Kidney epithelial cell (primary cell): ENCODE results near the gene C20orf204. TPM values are rescaled to one million over a fixed set of nuclear protein-coding genes. Genes with fewer than 3 reads are reported as not detected.

ENCODE experiments used
- DNase-seq: peaks from one replicate; pipeline ENCODE4 v3.0.0-alpha.2; 2010; ENCODE audit warnings: low read depth
- H3K27me3 ChIP-seq: 2 replicates; pipeline ENCODE4 v1.6.0; 2011; ENCODE audit warnings: low read length; ENCODE audit not compliant: control insufficient read depth, insufficient read depth
- H3K36me3 ChIP-seq: 2 replicates; pipeline ENCODE4 v1.5.1; 2011; ENCODE audit warnings: low read length; ENCODE audit not compliant: control insufficient read depth, insufficient read depth
- H3K4me3 ChIP-seq: 2 replicates; pipeline ENCODE4 v1.5.1; 2011; ENCODE audit warnings: low read depth, mild to moderate bottlenecking, control low read depth, low read length
- CTCF ChIP-seq: IDR thresholded peaks from 2 replicates; pipeline ENCODE4 v1.5.1; 2011; ENCODE audit warnings: mild to moderate bottlenecking, moderate library complexity, low read length, control low read depth, inconsistent platforms; ENCODE audit not compliant: insufficient read depth, poor library complexity, severe bottlenecking
- total RNA-seq: library from RNA; depleted of rRNA; stranded (reverse); fragments of >200 nt; gene quantifications from 2 replicates; pipeline ENCODE4 v1.2.3, GENCODE V29; 2015

Gene C20orf204
- total RNA-seq, 1 donor from 2014 or later = 0.21 TPM

GRCh38 chr20:64049878-64050260 is 13.9 kb downstream of the C20orf204 start:
- no peaks in the 10 kb centered on the region for H3K36me3 ChIP-seq
- DNase-seq = no peak
- TF ChIP-seq CTCF = no peak
- H3K27me3 ChIP-seq = peaks cover 79% of the 10 kb centered on the region
- no peak overlapping the region for H3K4me3 ChIP-seq

DNA sequence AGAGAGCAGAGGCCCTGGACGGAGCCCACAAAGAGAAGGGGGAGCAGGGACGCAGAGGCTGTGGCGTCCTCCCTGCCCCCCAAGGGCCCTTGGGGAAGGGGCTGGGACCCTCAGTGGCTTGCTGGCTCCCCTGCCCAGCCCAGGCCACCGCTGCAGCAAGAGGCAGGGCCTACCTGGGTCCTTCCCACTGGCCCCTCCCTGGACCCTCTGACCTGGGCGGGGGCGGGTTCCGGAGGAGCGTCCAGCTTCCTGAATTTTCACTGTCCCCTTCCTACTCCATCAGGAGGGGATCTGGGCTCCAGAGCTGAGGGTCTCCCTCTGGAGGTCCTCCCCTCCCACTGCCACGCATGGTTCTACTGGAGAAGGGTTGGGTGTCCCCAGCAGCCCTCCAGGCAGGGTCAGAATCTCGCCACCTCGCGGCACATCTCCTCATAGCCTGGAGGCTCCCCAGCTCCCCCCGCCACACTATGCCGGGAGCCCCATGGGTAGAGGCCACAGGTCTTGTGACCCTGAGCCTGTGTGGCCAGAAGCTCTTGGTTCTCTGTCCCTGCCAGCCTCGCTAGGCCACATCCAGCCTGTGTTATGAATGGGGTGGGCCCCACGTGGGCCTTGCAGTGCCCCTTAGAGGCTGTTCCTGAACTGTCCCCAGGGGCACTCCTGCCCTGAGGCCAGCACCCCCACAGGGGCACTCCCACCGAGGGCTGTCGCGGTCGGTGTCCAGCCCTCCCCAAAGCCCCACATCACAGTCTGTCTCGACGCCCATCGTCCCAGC is 14.5 kb downstream of the C20orf204 start:
- no peak for DNase-seq
- Histone ChIP-seq H3K27me3 (peaks cover 77% of the 10 kb centered on the region), H3K36me3 (no peaks in the 10 kb centered on the region), H3K4me3 (no peak overlapping the region)
- no peak for TF ChIP-seq CTCF

DNA sequence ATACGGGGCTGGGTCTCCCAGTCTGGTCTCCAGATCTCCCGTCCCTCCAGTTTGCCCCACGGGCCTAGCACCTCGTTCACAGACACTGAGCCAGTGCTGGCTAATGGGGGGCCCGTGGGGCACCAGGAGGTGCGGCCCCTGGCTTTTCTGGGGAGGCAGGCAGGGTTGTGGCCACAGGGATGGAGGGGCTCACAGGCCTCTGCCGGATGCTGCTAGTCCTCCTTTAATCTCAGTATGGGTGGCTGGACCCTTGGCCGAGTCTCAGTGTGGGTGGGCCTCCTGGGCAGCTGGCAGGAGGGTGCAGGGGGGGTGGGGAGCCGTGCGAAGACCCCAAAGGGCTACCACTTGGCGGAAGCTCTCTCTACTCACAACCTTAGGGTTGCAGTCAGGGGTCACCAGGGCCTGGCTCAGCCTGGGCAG is 15.1 kb downstream of the C20orf204 start:
- TF ChIP-seq CTCF = no peak
- no peak overlapping the region for H3K4me3 ChIP-seq
- no peaks in the 10 kb centered on the region for H3K36me3 ChIP-seq
- DNase-seq = no peak
- H3K27me3 ChIP-seq = peaks cover 71% of the 10 kb centered on the region

- no peak for TF ChIP-seq CTCF
- peaks cover 64% of the 10 kb centered on the region for H3K27me3 ChIP-seq
- DNase-seq = no peak
These were observed 15.8 kb downstream of the C20orf204 start for GRCh38 chr20:64051561-64052325.

GRCh38 chr20:64052326-64052722 is 16.3 kb downstream of the C20orf204 start:
- DNase-seq = no peak
- Histone ChIP-seq H3K36me3 (no peaks in the 10 kb centered on the region), H3K27me3 (peaks cover 58% of the 10 kb centered on the region), H3K4me3 (no peak overlapping the region)
- no peak for TF ChIP-seq CTCF

More at GRCh38 chr20:64051561-64052325, 15.8 kb downstream of the C20orf204 start:
- no peaks in the 10 kb centered on the region for H3K36me3 ChIP-seq
- no peak overlapping the region for H3K4me3 ChIP-seq
